ENCODE results near the gene ULBP2. TPM values are rescaled to one million over a fixed set of nuclear protein-coding genes. Genes with fewer than 3 reads are reported as not detected.

ULBP2 gene
- polyA plus RNA-seq, 2 of the 4 experiments (the other 2 are of a cell fraction) = 2.7 to 4.5 TPM

DNA sequence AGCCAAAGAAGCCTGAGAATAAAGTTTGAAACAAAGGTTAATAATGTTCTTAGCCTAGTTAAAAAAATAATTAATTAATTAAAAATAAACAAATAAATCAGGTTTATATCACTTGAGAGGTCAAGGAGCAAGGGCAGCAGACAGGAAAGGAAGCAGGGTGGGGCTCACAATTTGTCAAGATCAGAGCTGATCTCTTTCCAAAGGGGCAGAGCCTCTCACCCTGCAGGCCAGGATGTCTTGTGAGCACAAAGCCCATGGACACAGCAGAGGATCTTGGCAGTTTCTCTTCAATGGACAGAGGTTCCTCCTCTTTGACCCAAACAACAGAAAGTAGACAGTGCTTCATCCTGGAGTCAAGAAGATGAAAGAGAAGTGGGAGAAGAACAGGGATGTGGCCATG, 36.8 kb downstream of the ULBP2 start (continued):
- TF ChIP-seq RFX5 (IDR thresholded peaks at IDR 0.05) (no peak), RNF2 (IDR thresholded peaks at IDR 0.05; ENCODE audit: borderline replicate concordance, low read depth) (no peak), HOXA7 (CRISPR knock-in tag; IDR thresholded peaks at IDR 0.05) (no peak), JUNB (IDR thresholded peaks at IDR 0.05) (no peak)

DNA sequence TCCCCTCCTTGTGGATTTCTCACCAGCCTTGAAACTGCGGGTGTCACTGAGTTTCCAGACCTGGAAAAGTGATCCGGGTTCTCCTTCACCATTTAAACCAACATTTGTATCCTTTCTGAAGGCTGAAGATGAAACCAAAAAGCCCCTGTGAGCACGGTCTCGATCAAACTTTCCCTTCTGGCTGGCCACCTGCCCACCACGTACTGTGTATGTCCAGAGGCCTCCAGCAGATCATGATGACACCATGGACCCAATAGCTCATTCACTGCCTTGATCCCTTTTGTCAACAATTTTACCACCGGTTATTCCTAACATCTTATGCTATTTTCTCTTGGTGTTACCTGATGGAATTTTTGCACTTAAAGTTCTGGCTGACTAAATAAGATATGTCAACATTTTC, 37.5 kb downstream of the ULBP2 start:
- 40% methylated on average over 6 of the region's 6 CpGs for WGBS (ENCODE audit: missing lambda C conversion rate)
- CTCF ChIA-PET = no interaction called here
- TF ChIP-seq POLR2A (IDR thresholded peaks at IDR 0.05; ENCODE audit: low read length) (no peak), CHD4 (IDR thresholded peaks at IDR 0.05; ENCODE audit: borderline replicate concordance) (no peak), KDM1A (IDR thresholded peaks at IDR 0.05; ENCODE audit: low read depth) (no peak), BHLHE40 (IDR thresholded peaks at IDR 0.05; ENCODE audit: low read depth, low read length) (no peak), FOXS1 (CRISPR knock-in tag; IDR thresholded peaks at IDR 0.05) (no peak), ZC3H11A (IDR thresholded peaks at IDR 0.05) (no peak), CHD2 (IDR thresholded peaks at IDR 0.05; ENCODE audit: low read length, partially characterized antibody) (no peak), ZNF302 (CRISPR knock-in tag; IDR thresholded peaks at IDR 0.05) (no peak), MYC (IDR thresholded peaks at IDR 0.05; ENCODE audit: borderline replicate concordance, low read length) (no peak), RFX5 (IDR thresholded peaks at IDR 0.05) (no peak), KDM5A (IDR thresholded peaks at IDR 0.05) (no peak)
- TF ChIP-seq, protein P1, sequence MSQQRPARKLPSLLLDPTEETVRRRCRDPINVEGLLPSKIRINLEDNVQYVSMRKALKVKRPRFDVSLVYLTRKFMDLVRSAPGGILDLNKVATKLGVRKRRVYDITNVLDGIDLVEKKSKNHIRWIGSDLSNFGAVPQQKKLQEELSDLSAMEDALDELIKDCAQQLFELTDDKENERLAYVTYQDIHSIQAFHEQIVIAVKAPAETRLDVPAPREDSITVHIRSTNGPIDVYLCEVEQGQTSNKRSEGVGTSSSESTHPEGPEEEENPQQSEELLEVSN (IDR thresholded peaks at IDR 0.05; ENCODE audit: borderline replicate concordance, low read depth) = no peak

GRCh38 chr6:149983145-149983544, 41.3 kb downstream of the ULBP2 start:
- Histone ChIP-seq H3K27ac (no peak overlapping the region), H3K4me1 (no peaks in the 10 kb centered on the region), H3K9me3 (peaks cover 8% of the 10 kb centered on the region; the same call in 2 of the 3 replicates), H3K4me3 (no peak overlapping the region), H3K4me2 (no peak overlapping the region)
- ChIA-PET CTCF (interaction anchor here (0.5 kb wide), 1 partner anchor 12 kb away, joined by 3 read pairs; no protein-coding TSS in a partner anchor), POLR2A (no interaction called here)
- ATAC-seq (no peak), FAIRE-seq (no peak), DNase-seq (ENCODE audit: low read depth in 1 of 2, low spot score in 1 of 2) (no peak)
- TF ChIP-seq CBX8 (IDR thresholded peaks at IDR 0.05) (0 out of 2 replicates have a peak, but pooled peaks have one; percentile 19), JUNB (IDR thresholded peaks at IDR 0.05) (no peak)
- WGBS (ENCODE audit: missing lambda C conversion rate) = 41% methylated on average over 8 of the region's 9 CpGs

More for the DNA sequence above, 37.5 kb downstream of the ULBP2 start:
- Histone ChIP-seq H3K4me1 (no peaks in the 10 kb centered on the region), H3K4me3 (no peak overlapping the region), H3K27ac (no peak overlapping the region), H3K4me2 (no peak overlapping the region), H3K9me3 (no peaks in the 10 kb centered on the region)
- no peak for DNase-seq (ENCODE audit: low read depth in 1 of 2, low spot score in 1 of 2)
- ATAC-seq = no peak
- FAIRE-seq = no peak
- POLR2A ChIA-PET = no interaction called here

GRCh38 chr6:149984773-149985172, 43.0 kb downstream of the ULBP2 start:
- FAIRE-seq (no peak), DNase-seq (ENCODE audit: low read depth in 1 of 2, low spot score in 1 of 2) (no peak), ATAC-seq (no peak)
- TF ChIP-seq MAX (IDR thresholded peaks at IDR 0.05) (no peak), MYC (IDR thresholded peaks at IDR 0.05; ENCODE audit: borderline replicate concordance, low read length) (no peak), MAZ (IDR thresholded peaks at IDR 0.05; ENCODE audit: borderline replicate concordance, low read depth, low read length) (no peak), HDAC2 (IDR thresholded peaks at IDR 0.05) (no peak), CHD2 (IDR thresholded peaks at IDR 0.05; ENCODE audit: low read length, partially characterized antibody) (no peak), ZFP36 (IDR thresholded peaks at IDR 0.05; ENCODE audit: borderline replicate concordance, partially characterized antibody) (no peak), ZSCAN20 (CRISPR knock-in tag; IDR thresholded peaks at IDR 0.05) (no peak), ESRRA (IDR thresholded peaks at IDR 0.05; ENCODE audit: borderline replicate concordance, low read length) (no peak)
- TF ChIP-seq, protein P1 (IDR thresholded peaks at IDR 0.05; ENCODE audit: borderline replicate concordance, low read depth) = no peak
- TF ChIP-seq, protein P2, sequence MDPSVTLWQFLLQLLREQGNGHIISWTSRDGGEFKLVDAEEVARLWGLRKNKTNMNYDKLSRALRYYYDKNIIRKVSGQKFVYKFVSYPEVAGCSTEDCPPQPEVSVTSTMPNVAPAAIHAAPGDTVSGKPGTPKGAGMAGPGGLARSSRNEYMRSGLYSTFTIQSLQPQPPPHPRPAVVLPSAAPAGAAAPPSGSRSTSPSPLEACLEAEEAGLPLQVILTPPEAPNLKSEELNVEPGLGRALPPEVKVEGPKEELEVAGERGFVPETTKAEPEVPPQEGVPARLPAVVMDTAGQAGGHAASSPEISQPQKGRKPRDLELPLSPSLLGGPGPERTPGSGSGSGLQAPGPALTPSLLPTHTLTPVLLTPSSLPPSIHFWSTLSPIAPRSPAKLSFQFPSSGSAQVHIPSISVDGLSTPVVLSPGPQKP (IDR thresholded peaks at IDR 0.05; ENCODE audit: low read depth, low read length) = no peak
- Histone ChIP-seq H3K9me3 (peaks cover 14% of the 10 kb centered on the region; the same call in 2 of the 3 replicates), H3K4me2 (no peak overlapping the region), H3K4me1 (0 out of 3 replicates have a peak, but pooled peaks cover 2% of the 10 kb centered on the region), H3K4me3 (no peak overlapping the region), H3K27ac (no peak overlapping the region)
- 88% methylated on average over 4 of the region's 5 CpGs for WGBS (ENCODE audit: missing lambda C conversion rate)
- ChIA-PET POLR2A (no interaction called here), CTCF (no interaction called here)
